H9 (cell line): Measurements from ENCODE around the gene JARID2. TPM values are rescaled to one million over a fixed set of nuclear protein-coding genes. Genes with fewer than 3 reads are reported as not detected.

Experiments
- DNase-seq: peaks from one replicate; pipeline ENCODE4 v3.0.0-alpha.2; 2017
- H2AFZ ChIP-seq: one replicate; pipeline ENCODE4 v1.6.1; 2013; ENCODE audit warnings: mild to moderate bottlenecking, low read length, control low read depth, moderate library complexity
- H2AK5ac ChIP-seq: 2 replicates; pipeline ENCODE4 v1.6.1; 2013; ENCODE audit warnings: low read length, control low read depth, mixed read lengths; ENCODE audit not compliant: insufficient read length
- H2BK120ac ChIP-seq: one replicate; pipeline ENCODE4 v1.6.1; 2013; ENCODE audit warnings: low read depth, mild to moderate bottlenecking, low read length, control low read depth, inconsistent platforms; ENCODE audit not compliant: poor library complexity, severe bottlenecking
- H2BK12ac ChIP-seq: 2 replicates; pipeline ENCODE4 v1.6.1; 2013; ENCODE audit warnings: low read length, control low read depth, mixed read lengths, low read depth; ENCODE audit not compliant: insufficient read length
- H2BK15ac ChIP-seq: 2 replicates; pipeline ENCODE4 v1.6.1; 2013; ENCODE audit warnings: low read depth, low read length, control low read depth
- H2BK20ac ChIP-seq: one replicate; pipeline ENCODE4 v1.6.1; 2013; ENCODE audit warnings: low read depth, mild to moderate bottlenecking, low read length, control low read depth, inconsistent platforms; ENCODE audit not compliant: poor library complexity, severe bottlenecking
- H2BK5ac ChIP-seq: 2 replicates; pipeline ENCODE4 v1.6.1; 2013; ENCODE audit warnings: low read length, control low read depth, mixed read lengths; ENCODE audit not compliant: insufficient read length
- H3K14ac ChIP-seq: 2 replicates; pipeline ENCODE4 v1.6.1; 2013; ENCODE audit warnings: low read length, control low read depth; ENCODE audit not compliant: insufficient read depth
- H3K18ac ChIP-seq: 2 replicates; pipeline ENCODE4 v1.6.1; 2013; ENCODE audit warnings: low read depth, mild to moderate bottlenecking, mixed read lengths, low read length, control low read depth; ENCODE audit not compliant: insufficient read length
- H3K23ac ChIP-seq: 2 replicates; pipeline ENCODE4 v1.6.1; 2013; ENCODE audit warnings: low read length, control low read depth, mixed read lengths, low read depth; ENCODE audit not compliant: insufficient read length
- H3K23me2 ChIP-seq: 2 replicates; pipeline ENCODE4 v1.6.1; 2013; ENCODE audit warnings: low read depth, mild to moderate bottlenecking, mixed read lengths, low read length, control low read depth; ENCODE audit not compliant: insufficient read length, poor library complexity, severe bottlenecking
- H3K27ac ChIP-seq: 2 replicates; pipeline ENCODE4 v1.5.1; 2013; ENCODE audit warnings: low read length, control low read depth, mixed read lengths, low read depth; ENCODE audit not compliant: insufficient read length
- H3K27me3 ChIP-seq: 2 replicates; pipeline ENCODE4 v1.6.1; 2013; ENCODE audit warnings: low read length, control low read depth, inconsistent platforms; ENCODE audit not compliant: insufficient read depth
- H3K4ac ChIP-seq: 2 replicates; pipeline ENCODE4 v1.6.1; 2013; ENCODE audit warnings: low read depth, mild to moderate bottlenecking, control low read depth, inconsistent platforms, low read length, moderate library complexity
- H3K4me1 ChIP-seq: 2 replicates; pipeline ENCODE4 v1.6.1; 2013; ENCODE audit warnings: low read length, control low read depth, inconsistent platforms; ENCODE audit not compliant: insufficient read depth
- H3K4me2 ChIP-seq: 2 replicates; pipeline ENCODE4 v1.6.1; 2013; ENCODE audit warnings: low read length, control low read depth, mixed read lengths; ENCODE audit not compliant: insufficient read length, insufficient read depth
- H3K56ac ChIP-seq: 2 replicates; pipeline ENCODE4 v1.6.1; 2013; ENCODE audit warnings: low read depth, mild to moderate bottlenecking, mixed read lengths, low read length, control low read depth; ENCODE audit not compliant: insufficient read length
- H3K79me1 ChIP-seq: 2 replicates; pipeline ENCODE4 v1.6.1; 2013; ENCODE audit warnings: low read depth, mild to moderate bottlenecking, moderate library complexity, low read length, control low read depth, inconsistent platforms; ENCODE audit not compliant: insufficient read depth, poor library complexity, severe bottlenecking
- H3K79me2 ChIP-seq: 2 replicates; pipeline ENCODE4 v1.6.1; 2013; ENCODE audit warnings: low read length, control low read depth, inconsistent platforms; ENCODE audit not compliant: insufficient read depth
- H3K9ac ChIP-seq: 2 replicates; pipeline ENCODE4 v1.6.1; 2013; ENCODE audit warnings: low read length, control low read depth, mixed read lengths; ENCODE audit not compliant: insufficient read length; ENCODE audit errors: extremely low read depth
- H3K9me3 ChIP-seq: one replicate; pipeline ENCODE4 v1.6.1; 2013; ENCODE audit warnings: low read depth, low read length, inconsistent platforms; ENCODE audit not compliant: control insufficient read depth
- H3T11ph ChIP-seq: one replicate; pipeline ENCODE4 v1.6.1; 2013; ENCODE audit warnings: mild to moderate bottlenecking, low read length, control low read depth, inconsistent platforms
- H4K20me1 ChIP-seq: one replicate; pipeline ENCODE4 v1.6.1; 2013; ENCODE audit not compliant: control insufficient read depth, insufficient read length, insufficient read depth
- H4K5ac ChIP-seq: 2 replicates; pipeline ENCODE4 v1.6.1; 2013; ENCODE audit warnings: low read depth, mild to moderate bottlenecking, mixed read lengths, low read length, control low read depth; ENCODE audit not compliant: insufficient read length
- H4K8ac ChIP-seq: replicated peaks from 2 replicates; pipeline ENCODE4 v1.6.1; 2013; ENCODE audit warnings: low read length, control low read depth, mixed read lengths, low read depth; ENCODE audit not compliant: insufficient read length
- H4K91ac ChIP-seq: 2 replicates; pipeline ENCODE4 v1.6.1; 2013; ENCODE audit warnings: low read depth, mild to moderate bottlenecking, moderate library complexity, mixed read lengths, low read length, control low read depth; ENCODE audit not compliant: insufficient read length
- H3K27ac Mint-ChIP-seq, 3 experiments: 2 replicates in 2 of 3; 3 replicates in 1 of 3; pipeline ENCODE4 v1.8.0; 2020 to 2021; ENCODE audit warnings: mixed read lengths in 3 of 3, mild to moderate bottlenecking in 1 of 3, moderate library complexity in 1 of 3
- H3K27me3 Mint-ChIP-seq: 2 replicates; pipeline ENCODE4 v1.8.0; 2021; ENCODE audit warnings: low read depth, mild to moderate bottlenecking, moderate library complexity, mixed read lengths
- H3K36me3 Mint-ChIP-seq, 3 experiments: 2 replicates in 2 of 3; 3 replicates in 1 of 3; pipeline ENCODE4 v1.8.0; 2020 to 2021; ENCODE audit warnings: low read depth in 3 of 3, mixed read lengths in 3 of 3; ENCODE audit not compliant: insufficient read depth in 1 of 3
- H3K4me1 Mint-ChIP-seq, 2 experiments: 2 replicates each; pipeline ENCODE4 v1.8.0; 2020; ENCODE audit warnings: mixed read lengths in 2 of 2
- H3K4me3 Mint-ChIP-seq, 2 experiments: 2 replicates in 1 of 2; 3 replicates in 1 of 2; pipeline ENCODE4 v1.8.0; 2020 to 2021; ENCODE audit warnings: mild to moderate bottlenecking in 2 of 2, mixed read lengths in 2 of 2, moderate library complexity in 1 of 2
- H3K9me3 Mint-ChIP-seq, 2 experiments: 2 replicates in 1 of 2; 3 replicates in 1 of 2; pipeline ENCODE4 v1.8.0; 2020; ENCODE audit warnings: mild to moderate bottlenecking in 2 of 2, mixed read lengths in 2 of 2, moderate library complexity in 1 of 2
- WGBS: extraction: QIAGEN DNeasy Blood & Tissue Kit; methylation state at CpG from one replicate; pipeline ENCODE4 v1.1.7; 2013; ENCODE audit warnings: missing lambda C conversion rate, low lambda C conversion rate, mixed read lengths; ENCODE audit not compliant: insufficient read length; ENCODE audit errors: extremely low coverage; 5-methylcytosine and 5-hydroxymethylcytosine counted together
- total RNA-seq: library from RNA; stranded (reverse); gene quantifications from 2 replicates; pipeline ENCODE4 v1.2.1, GENCODE V29; 2021
- TF ChIP-seq, protein P1 (sequence below): fragments of 200-600 bp; sonication (generic); conservative IDR thresholded peaks from 3 replicates; pipeline ENCODE4 v1.8.0; 2021; ENCODE audit warnings: antibody characterized with exemption, mild to moderate bottlenecking

JARID2 gene
- total RNA-seq, 1 experiment from 2014 or later, result 174 TPM

DNA sequence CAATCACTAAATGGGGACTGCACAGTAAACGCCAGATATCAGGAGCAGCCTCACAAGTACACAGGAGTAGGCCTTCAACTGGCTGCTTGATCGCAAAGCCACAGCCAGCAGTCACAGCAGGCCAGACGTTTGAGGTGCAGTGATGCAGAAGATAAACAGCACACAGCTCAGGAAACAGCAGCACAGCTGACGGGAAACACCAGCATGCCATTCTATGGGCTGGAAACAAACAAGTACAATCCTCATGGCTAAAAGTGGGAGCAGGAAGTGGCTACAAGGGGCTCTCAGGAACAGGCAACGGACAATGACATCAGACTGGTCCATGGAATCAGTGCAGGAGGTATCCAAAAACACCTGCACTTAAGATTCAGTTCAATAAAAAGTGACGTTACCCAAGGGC is 305.9 kb downstream of the JARID2 start:
- H3K36me3 Mint-ChIP-seq, result peaks cover 0 to 10% (median 2%) of the 10 kb centered on the region in 3 experiments; a peak in 2 of 7 replicates
- Histone ChIP-seq H3K4me1 (peaks cover 14% of the 10 kb centered on the region), H2BK5ac (no peak overlapping the region), H3K4ac (no peak overlapping the region), H2BK120ac (no peak overlapping the region), H2BK12ac (no peak overlapping the region), H2BK20ac (no peak overlapping the region), H3K56ac (no peak overlapping the region), H4K5ac (no peak overlapping the region), H3K79me1 (no peaks in the 10 kb centered on the region), H3K18ac (no peak overlapping the region), H3K27ac (no peak overlapping the region), H3K79me2 (no peaks in the 10 kb centered on the region), H3K4me2 (no peak overlapping the region), H3K23ac (no peak overlapping the region), H3K27me3 (no peaks in the 10 kb centered on the region; the same call in 1 of the 2 replicates), H3K23me2 (no peaks in the 10 kb centered on the region), H3K9me3 (no peaks in the 10 kb centered on the region), H2AFZ (no peak overlapping the region), H2BK15ac (no peak overlapping the region), H3K9ac (no peak overlapping the region), H3K14ac (no peak overlapping the region), H4K20me1 (no peaks in the 10 kb centered on the region), H2AK5ac (no peak overlapping the region), H4K91ac (no peak overlapping the region), H4K8ac (no peak overlapping the region), H3T11ph (no peak overlapping the region)
- no peaks in the 10 kb centered on the region; the same call in 1 of the 2 replicates for H3K27me3 Mint-ChIP-seq
- no peak overlapping the region for H3K4me3 Mint-ChIP-seq
- no peaks in the 10 kb centered on the region for H3K9me3 Mint-ChIP-seq
- TF ChIP-seq, protein P1, sequence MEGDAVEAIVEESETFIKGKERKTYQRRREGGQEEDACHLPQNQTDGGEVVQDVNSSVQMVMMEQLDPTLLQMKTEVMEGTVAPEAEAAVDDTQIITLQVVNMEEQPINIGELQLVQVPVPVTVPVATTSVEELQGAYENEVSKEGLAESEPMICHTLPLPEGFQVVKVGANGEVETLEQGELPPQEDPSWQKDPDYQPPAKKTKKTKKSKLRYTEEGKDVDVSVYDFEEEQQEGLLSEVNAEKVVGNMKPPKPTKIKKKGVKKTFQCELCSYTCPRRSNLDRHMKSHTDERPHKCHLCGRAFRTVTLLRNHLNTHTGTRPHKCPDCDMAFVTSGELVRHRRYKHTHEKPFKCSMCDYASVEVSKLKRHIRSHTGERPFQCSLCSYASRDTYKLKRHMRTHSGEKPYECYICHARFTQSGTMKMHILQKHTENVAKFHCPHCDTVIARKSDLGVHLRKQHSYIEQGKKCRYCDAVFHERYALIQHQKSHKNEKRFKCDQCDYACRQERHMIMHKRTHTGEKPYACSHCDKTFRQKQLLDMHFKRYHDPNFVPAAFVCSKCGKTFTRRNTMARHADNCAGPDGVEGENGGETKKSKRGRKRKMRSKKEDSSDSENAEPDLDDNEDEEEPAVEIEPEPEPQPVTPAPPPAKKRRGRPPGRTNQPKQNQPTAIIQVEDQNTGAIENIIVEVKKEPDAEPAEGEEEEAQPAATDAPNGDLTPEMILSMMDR, result no peak
- DNase-seq, result no peak
- no CpG with 5 or more reads among the region's 6 CpGs for WGBS
- peaks cover 51 to 64% of the 10 kb centered on the region in 2 experiments for H3K4me1 Mint-ChIP-seq
- peak overlapping the region in 2 of 3 experiments; percentile 20 to 77; a peak in 3 of 7 replicates for H3K27ac Mint-ChIP-seq
